A673 (cell line): ENCODE data around the gene CTDNEP1. TPM values are rescaled to one million over a fixed set of nuclear protein-coding genes. Genes with fewer than 3 reads are reported as not detected.
A peak's percentile ranks its signal among the peaks of the same experiment; 100 is the strongest.

Experiments
- BruUV-seq: library from RNA; stranded (reverse); fragments of 400-500 nt; replicated peaks from 2 replicates; lab custom pipeline; 2021; lab: Mats Ljungman, UMichigan
- CTCF ChIA-PET: fragments of 300-600 bp; sonication (Branson Sonifier 250); formaldehyde crosslinking; loops from one replicate; lab custom pipeline; 2022; ENCODE audit warnings: antibody characterized with exemption; lab: Charles Lee
- POLR2A ChIA-PET: fragments of 300-600 bp; sonication (Branson Sonifier 250); formaldehyde crosslinking; loops from one replicate; lab custom pipeline; 2022; ENCODE audit warnings: antibody characterized with exemption; ENCODE audit not compliant: low non-redundant PET; lab: Charles Lee
- DNase-seq: peaks from one replicate; pipeline ENCODE4 v3.0.0-alpha.2; 2015; ENCODE audit warnings: low spot score
- H3K27ac ChIP-seq: fragments of 200-600 bp; sonication (generic); 2 replicates; pipeline ENCODE4 v1.5.1; 2016; ENCODE audit warnings: mixed run types, low read depth, mild to moderate bottlenecking, mixed read lengths, antibody characterized with exemption, low read length; ENCODE audit not compliant: poor library complexity, severe bottlenecking
- H3K27me3 ChIP-seq: fragments of 200-600 bp; sonication (generic); replicated peaks from 2 replicates; pipeline ENCODE4 v1.6.1; 2017; ENCODE audit warnings: mixed run types, low read depth, mild to moderate bottlenecking, mixed read lengths, antibody characterized with exemption, low read length; ENCODE audit not compliant: insufficient read depth, poor library complexity
- H3K36me3 ChIP-seq: fragments of 200-600 bp; sonication (generic); 2 replicates; pipeline ENCODE4 v1.6.1; 2016; ENCODE audit warnings: mixed run types, mild to moderate bottlenecking, mixed read lengths, antibody characterized with exemption, low read length; ENCODE audit not compliant: insufficient read depth, poor library complexity, severe bottlenecking
- H3K4me1 ChIP-seq: fragments of 200-600 bp; sonication (generic); 2 replicates; pipeline ENCODE4 v1.6.1; 2017; ENCODE audit warnings: mixed run types, mild to moderate bottlenecking, mixed read lengths, antibody characterized with exemption, low read length; ENCODE audit not compliant: insufficient read depth, poor library complexity, severe bottlenecking
- H3K4me3 ChIP-seq: fragments of 200-600 bp; sonication (generic); 2 replicates; pipeline ENCODE4 v1.5.1; 2016; ENCODE audit warnings: low read depth, mixed run types, mild to moderate bottlenecking, mixed read lengths, low read length; ENCODE audit not compliant: poor library complexity, severe bottlenecking
- H3K9me3 ChIP-seq: fragments of 200-600 bp; sonication (generic); 2 replicates; pipeline ENCODE4 v1.6.1; 2016; ENCODE audit warnings: mixed run types, low read depth, mild to moderate bottlenecking, mixed read lengths, antibody characterized with exemption, low read length; ENCODE audit not compliant: poor library complexity, severe bottlenecking
- CTCF ChIP-seq: fragments of 300-800, 200-600 bp; sonication (generic); conservative IDR thresholded peaks from 2 replicates; pipeline ENCODE4 v1.5.1; 2017; ENCODE audit warnings: low read depth, mild to moderate bottlenecking, antibody characterized with exemption, low read length, moderate library complexity, mixed read lengths
- EZH2 ChIP-seq: fragments of 200-600 bp; sonication (generic); IDR thresholded peaks from 2 replicates; pipeline ENCODE4 v1.6.1; 2017; ENCODE audit warnings: borderline replicate concordance, low read depth, mild to moderate bottlenecking, mixed read lengths, antibody characterized with exemption, low read length; ENCODE audit not compliant: poor library complexity, severe bottlenecking
- intact Hi-C: fragments of 100-400 bp; cut with micrococcal nuclease; formaldehyde crosslinking; loops from one replicate; pipeline ENCODE4 v1.10.0; 2022; ENCODE audit not compliant: unreplicated experiment
- total RNA-seq: library from RNA; stranded (reverse); gene quantifications from 2 replicates; pipeline ENCODE4 v1.2.3, GENCODE V29; 2021

CTDNEP1 gene
- total RNA-seq, 1 experiment from 2014 or later: 175 TPM

- BruUV-seq: TSS peak; percentile 49
- intact Hi-C loops: no loop called here
- ChIA-PET CTCF (interaction anchor here (0.6 kb wide), 1 partner anchor 81 kb away, joined by 3 read pairs; no protein-coding TSS in a partner anchor), POLR2A (no interaction called here)
- DNase-seq: peak; percentile 15
- peaks cover 5% of the 10 kb centered on the region for H3K36me3 ChIP-seq
- no peaks in the 10 kb centered on the region for H3K9me3 ChIP-seq
- peaks cover 51% of the 10 kb centered on the region for H3K4me1 ChIP-seq
- peak overlapping the region; percentile 77 for H3K27ac ChIP-seq
- H3K4me3 ChIP-seq: peak overlapping the region; percentile 73
- no peaks in the 10 kb centered on the region for H3K27me3 ChIP-seq
- TF ChIP-seq EZH2 (no peak), CTCF (no peak)
These were observed 35.1 kb downstream of the CTDNEP1 start for GRCh38 chr17:7216242-7217112.

GRCh38 chr17:7215652-7216180, 35.8 kb downstream of the CTDNEP1 start:
- TF ChIP-seq CTCF: no peak
- POLR2A ChIA-PET: no interaction called here
- peaks cover 51% of the 10 kb centered on the region for H3K4me1 ChIP-seq
- peak; percentile 54 for DNase-seq
- H3K4me3 ChIP-seq: peak overlapping the region; percentile 73
- H3K9me3 ChIP-seq: no peaks in the 10 kb centered on the region
- CTCF ChIA-PET: interaction anchor here (0.6 kb wide), 1 partner anchor 80 kb away, joined by 3 read pairs; no protein-coding TSS in a partner anchor
- intact Hi-C loops: no loop called here
- no peaks in the 10 kb centered on the region for H3K36me3 ChIP-seq
- no peaks in the 10 kb centered on the region for H3K27me3 ChIP-seq
- BruUV-seq: no TSS peak
- H3K27ac ChIP-seq: peak overlapping the region; percentile 79

- ChIA-PET POLR2A (no interaction called here), CTCF (interaction anchor here (0.7 to 1.3 kb wide), 3 partner anchors 66 to 170 kb away, joined by 3 to 7 read pairs (median 3); partner anchors contain the start of gene SLC2A4)
- BruUV-seq: no TSS peak
- peak overlapping the region; percentile 73 for H3K4me3 ChIP-seq
- no peaks in the 10 kb centered on the region for H3K9me3 ChIP-seq
- peaks cover 51% of the 10 kb centered on the region for H3K4me1 ChIP-seq
- no peaks in the 10 kb centered on the region for H3K36me3 ChIP-seq
- no peak for TF ChIP-seq EZH2
- TF ChIP-seq CTCF: no peak; the same call in 1 of the 2 replicates
- intact Hi-C loops: no loop called here
- DNase-seq: no peak
- no peaks in the 10 kb centered on the region for H3K27me3 ChIP-seq
- peak overlapping the region; percentile 79 for H3K27ac ChIP-seq
These were observed 36.3 kb downstream of the CTDNEP1 start for GRCh38 chr17:7215136-7215638.
